ENCODE measurements around the gene CHRNA3.

DNA sequence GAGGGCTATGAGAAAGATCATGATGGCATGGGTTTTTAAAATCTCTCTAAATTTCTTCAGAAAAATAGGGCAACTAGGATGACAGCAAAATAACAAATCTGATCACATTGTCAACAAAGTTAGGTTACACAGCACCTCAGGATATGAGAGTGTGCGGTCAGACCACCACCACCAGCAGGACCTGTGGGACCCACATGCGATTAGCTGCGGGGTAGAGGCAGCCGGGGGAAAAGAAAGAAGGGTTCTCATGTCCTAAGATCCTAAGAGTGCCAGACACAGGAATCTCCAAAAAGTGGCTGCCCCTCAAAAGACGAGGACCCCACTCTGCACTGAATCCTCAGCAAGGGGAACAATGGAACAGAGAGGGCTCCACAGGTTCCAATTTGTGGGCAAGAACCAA, 15.6 kb downstream of the CHRNA3 start:
- TF ChIP-seq CTCF (IDR thresholded peaks at IDR 0.05) (no peak), POLR2A (IDR thresholded peaks at IDR 0.05) (no peak)

Measured in body of pancreas (tissue), 4 donors.